Duodenal mucosa (tissue), 2 donors: ENCODE data around the gene NIPAL3.

ENCODE experiments used
- H3K27ac ChIP-seq: one replicate; pipeline ENCODE4 v1.7.0; 2013; ENCODE audit warnings: low read depth, low read length
- H3K27me3 ChIP-seq, 2 donors: one replicate each; pipeline ENCODE4 v1.7.0; 2013; ENCODE audit warnings: low read length in 2 of 2, control low read depth in 1 of 2; ENCODE audit not compliant: insufficient read depth in 2 of 2, control insufficient read depth in 1 of 2
- H3K36me3 ChIP-seq, 2 donors: one replicate each; pipeline ENCODE4 v1.7.0; 2013; ENCODE audit warnings: low read length in 2 of 2, control low read depth in 1 of 2; ENCODE audit not compliant: insufficient read depth in 2 of 2, control insufficient read depth in 1 of 2
- H3K4me1 ChIP-seq, 2 donors: one replicate each; pipeline ENCODE4 v1.7.0; 2013; ENCODE audit warnings: low read length in 2 of 2, control low read depth in 1 of 2; ENCODE audit not compliant: insufficient read depth in 2 of 2, control insufficient read depth in 1 of 2
- H3K4me3 ChIP-seq, 2 donors: one replicate each; pipeline ENCODE4 v1.7.0; 2013; ENCODE audit warnings: low read length in 2 of 2, low read depth in 1 of 2
- H3K9ac ChIP-seq, 2 donors: one replicate each; pipeline ENCODE4 v1.7.0; 2013; ENCODE audit warnings: low read length in 2 of 2, low read depth in 1 of 2
- H3K9me3 ChIP-seq, 2 donors: one replicate each; pipeline ENCODE4 v1.7.0; 2013; ENCODE audit warnings: low read length in 2 of 2, control low read depth in 1 of 2; ENCODE audit not compliant: control insufficient read depth in 1 of 2

Gene NIPAL3

DNA sequence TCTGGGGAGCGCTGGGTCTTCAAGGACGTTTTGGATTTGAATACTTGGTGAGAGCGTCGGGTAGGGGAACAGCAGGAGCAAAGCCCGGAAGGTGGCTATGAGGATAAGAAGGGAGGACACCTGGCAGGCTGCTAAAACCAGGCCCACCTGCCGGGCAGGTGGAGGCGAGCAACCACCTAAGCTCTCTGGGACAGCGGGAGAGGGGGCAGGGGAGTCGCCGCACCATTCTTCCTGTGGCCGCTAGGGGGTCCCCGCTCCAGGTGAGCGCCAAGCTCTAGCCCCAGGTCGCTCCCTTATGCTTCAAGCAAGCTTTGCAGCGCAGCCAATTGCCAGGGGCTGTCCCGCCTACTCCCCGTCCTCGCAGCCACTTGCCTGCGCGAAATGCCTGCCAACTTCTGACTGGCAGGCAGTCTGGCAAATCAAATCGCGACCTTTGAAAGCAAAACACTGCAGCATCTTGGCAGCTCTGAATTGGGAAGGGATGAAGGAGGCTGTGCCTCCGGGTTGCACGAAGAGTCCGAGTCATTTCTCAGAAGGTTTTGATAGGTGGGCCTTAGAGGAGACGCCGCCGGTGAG, at the start of gene NIPAL3:
Gene NIPAL3, plus strand, starts transcription at position 469 of the 576 bp plus-strand sequence. CDS start 3,746 bp downstream, outside the sequence.
- H3K27me3 ChIP-seq: no peaks in the 10 kb centered on the region
- peak within 1 kb of the TSS; percentile 90 to 95 for H3K4me3 ChIP-seq
- peak within 1 kb of the TSS; percentile 73 to 77 for H3K9ac ChIP-seq
- peak within 1 kb of the TSS; percentile 34 for H3K27ac ChIP-seq
- H3K4me1 ChIP-seq: peaks cover 43 to 61% of the 10 kb centered on the region in 2 donors
- H3K9me3 ChIP-seq: no peaks in the 10 kb centered on the region
- H3K36me3 ChIP-seq: peaks cover 0 to 8% of the 10 kb centered on the region in 2 donors

DNA sequence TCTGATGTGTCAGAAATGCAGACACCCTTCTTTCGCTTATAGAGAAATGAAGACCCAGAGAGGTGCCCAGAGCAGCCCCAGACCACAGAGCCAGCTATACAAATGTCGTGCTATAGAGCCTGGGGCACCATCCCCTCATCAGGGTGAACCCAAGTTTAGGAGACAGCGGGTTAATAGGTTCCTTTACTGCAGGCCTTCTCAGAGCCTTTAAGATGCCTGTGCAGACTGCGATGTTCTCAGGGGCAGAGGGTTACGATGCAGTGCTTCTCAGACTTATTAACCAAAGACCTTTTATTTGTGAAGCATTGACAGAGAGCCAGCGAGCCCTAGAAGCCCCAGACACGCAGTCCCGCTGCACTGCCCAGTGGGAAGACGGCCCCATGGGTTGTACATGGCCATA, 48.9 kb upstream of the NIPAL3 start:
- Histone ChIP-seq H3K36me3 (peaks cover 0 to 9% of the 10 kb centered on the region in 2 donors), H3K27me3 (no peaks in the 10 kb centered on the region), H3K9me3 (no peaks in the 10 kb centered on the region), H3K9ac (no peak overlapping the region), H3K4me1 (peaks cover 4 to 12% of the 10 kb centered on the region in 2 donors), H3K27ac (no peak overlapping the region), H3K4me3 (no peak overlapping the region)

DNA sequence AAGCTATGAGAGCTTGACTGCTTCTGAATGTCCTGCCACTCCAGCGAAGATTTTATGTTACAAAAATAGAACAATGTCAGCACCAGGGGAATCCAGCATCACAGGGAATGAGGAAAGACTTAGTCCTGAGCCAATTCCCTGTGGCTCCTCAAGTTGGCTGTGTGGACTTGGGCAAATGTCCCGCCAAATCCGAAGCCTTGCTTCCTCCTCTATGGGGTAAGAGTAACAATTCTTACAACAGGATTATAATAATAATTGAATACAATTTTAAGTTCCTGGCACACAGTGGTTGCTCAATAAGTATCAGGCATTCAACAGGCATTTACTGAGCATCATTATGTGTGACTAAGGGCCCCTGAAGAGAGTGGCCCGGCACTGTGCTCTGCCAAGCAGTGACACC, 46.4 kb upstream of the NIPAL3 start:
- Histone ChIP-seq H3K9me3 (no peaks in the 10 kb centered on the region), H3K36me3 (peaks cover 0 to 6% of the 10 kb centered on the region in 2 donors), H3K9ac (no peak overlapping the region), H3K27ac (no peak overlapping the region), H3K27me3 (no peaks in the 10 kb centered on the region), H3K4me3 (no peak overlapping the region), H3K4me1 (peaks cover 4 to 12% of the 10 kb centered on the region in 2 donors)

DNA sequence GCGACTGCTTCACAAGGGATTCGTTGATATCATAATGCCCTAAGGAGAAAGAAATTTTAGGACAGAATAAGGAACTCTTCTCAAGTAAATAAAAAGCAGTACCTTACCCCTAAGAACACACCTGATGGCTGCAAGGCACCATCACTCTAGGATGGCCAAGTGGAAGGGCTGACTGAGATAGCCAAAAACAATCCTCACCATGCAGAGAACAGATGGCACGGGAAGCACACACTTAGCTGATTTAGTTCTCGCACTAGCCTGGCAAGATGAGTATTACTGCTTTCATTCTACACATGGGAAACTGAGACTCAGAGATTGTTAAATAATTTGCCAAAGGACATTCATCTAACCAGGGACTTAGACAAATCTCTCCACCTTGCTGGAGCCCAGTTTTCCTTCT, 45.8 kb upstream of the NIPAL3 start:
- H3K4me1 ChIP-seq: peaks cover 3 to 9% of the 10 kb centered on the region in 2 donors
- H3K4me3 ChIP-seq: no peak overlapping the region
- H3K27me3 ChIP-seq: no peaks in the 10 kb centered on the region
- peaks cover 0 to 6% of the 10 kb centered on the region in 2 donors for H3K36me3 ChIP-seq
- H3K27ac ChIP-seq: no peak overlapping the region
- H3K9me3 ChIP-seq: no peaks in the 10 kb centered on the region
- no peak overlapping the region for H3K9ac ChIP-seq

DNA sequence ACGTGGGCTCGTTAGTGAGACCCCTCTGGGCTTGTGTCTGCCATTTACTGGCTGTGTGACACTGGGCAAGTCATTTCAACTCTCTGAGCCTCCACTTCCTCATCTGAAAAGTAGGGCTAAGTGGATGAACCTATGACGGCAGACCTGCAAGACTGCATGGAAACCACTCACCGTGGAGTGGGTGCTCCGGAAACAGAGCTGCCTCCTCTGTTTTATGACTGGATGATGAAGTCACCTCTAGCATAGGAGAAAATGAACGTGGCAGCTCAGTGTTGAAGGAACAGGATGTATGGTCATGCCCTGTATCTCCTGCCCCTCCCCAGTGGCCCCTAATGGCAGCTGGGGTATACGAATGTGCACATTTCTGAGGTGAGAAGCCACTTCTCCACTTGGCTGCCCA, 42.6 kb upstream of the NIPAL3 start:
- Histone ChIP-seq H3K9me3 (no peaks in the 10 kb centered on the region), H3K27ac (no peak overlapping the region), H3K36me3 (peaks cover 0 to 6% of the 10 kb centered on the region in 2 donors), H3K4me1 (no peaks in the 10 kb centered on the region), H3K9ac (no peak overlapping the region), H3K27me3 (no peaks in the 10 kb centered on the region), H3K4me3 (no peak overlapping the region)

DNA sequence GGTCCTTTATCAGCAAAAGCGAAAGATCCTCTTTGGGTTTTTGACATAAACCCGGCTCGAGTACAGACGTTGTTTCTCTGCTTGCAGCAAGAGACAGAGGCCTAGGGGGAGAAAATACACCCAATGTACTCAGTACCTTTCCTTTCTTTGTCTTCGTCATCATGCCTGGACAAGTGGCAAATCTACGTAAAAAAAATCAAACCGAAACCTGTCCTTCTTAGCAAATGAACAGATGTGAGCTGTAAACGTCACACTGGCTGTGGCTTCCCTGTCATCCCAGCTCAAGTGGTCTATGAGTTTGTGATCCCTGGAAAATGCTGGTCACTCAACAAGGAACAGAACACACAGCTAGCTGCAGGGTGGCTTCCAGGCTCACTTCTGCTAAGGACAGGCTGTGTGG, 41.9 kb upstream of the NIPAL3 start:
- no peaks in the 10 kb centered on the region for H3K9me3 ChIP-seq
- peaks cover 0 to 6% of the 10 kb centered on the region in 2 donors for H3K36me3 ChIP-seq
- H3K4me1 ChIP-seq: no peaks in the 10 kb centered on the region
- no peak overlapping the region for H3K27ac ChIP-seq
- H3K9ac ChIP-seq: no peak overlapping the region
- H3K4me3 ChIP-seq: no peak overlapping the region
- no peaks in the 10 kb centered on the region for H3K27me3 ChIP-seq

DNA sequence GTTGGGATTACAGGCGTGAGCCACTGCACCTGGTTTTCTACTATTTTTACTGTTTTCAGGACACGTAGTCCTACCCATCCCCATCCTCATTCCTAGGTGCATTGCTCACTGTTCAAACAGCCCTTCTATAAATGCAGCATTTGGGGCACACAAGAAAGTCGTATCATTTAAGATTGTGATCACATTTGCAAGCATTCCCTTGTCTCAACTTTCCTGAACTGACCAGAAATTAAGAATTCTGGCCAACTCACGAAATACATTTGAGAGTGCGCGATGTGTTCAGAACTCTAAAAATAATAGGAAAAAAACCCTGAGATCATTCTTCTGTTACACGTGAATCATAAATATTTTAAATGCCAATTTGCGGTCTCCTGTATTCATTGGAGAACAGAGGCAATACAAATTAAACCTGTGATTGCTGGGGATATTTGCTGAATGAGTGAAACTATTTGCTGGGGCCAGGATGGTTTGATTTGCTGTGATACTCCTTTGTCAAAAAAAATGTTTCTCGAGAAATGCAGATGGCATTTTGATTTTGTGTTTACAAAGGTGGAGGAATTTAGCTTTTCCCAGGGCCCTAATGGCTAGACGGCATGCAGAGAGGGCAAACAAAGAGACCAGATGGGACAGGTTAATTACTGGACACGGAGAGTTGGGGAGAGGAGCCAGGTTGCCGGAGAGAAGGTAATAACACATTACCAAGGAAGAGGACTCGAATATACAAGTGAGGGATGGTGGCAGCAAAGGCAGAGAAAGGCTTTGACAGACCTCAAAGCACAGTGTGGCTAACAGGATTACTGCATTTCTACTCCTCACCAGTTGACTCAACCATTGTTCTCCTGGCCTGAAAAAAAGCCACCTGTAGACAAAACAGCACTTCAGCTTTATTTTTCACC, 40.5 kb upstream of the NIPAL3 start:
- Histone ChIP-seq H3K27me3 (no peaks in the 10 kb centered on the region), H3K36me3 (peaks cover 0 to 5% of the 10 kb centered on the region in 2 donors), H3K4me1 (no peaks in the 10 kb centered on the region), H3K4me3 (no peak overlapping the region), H3K9ac (no peak overlapping the region), H3K9me3 (no peaks in the 10 kb centered on the region), H3K27ac (no peak overlapping the region)

DNA sequence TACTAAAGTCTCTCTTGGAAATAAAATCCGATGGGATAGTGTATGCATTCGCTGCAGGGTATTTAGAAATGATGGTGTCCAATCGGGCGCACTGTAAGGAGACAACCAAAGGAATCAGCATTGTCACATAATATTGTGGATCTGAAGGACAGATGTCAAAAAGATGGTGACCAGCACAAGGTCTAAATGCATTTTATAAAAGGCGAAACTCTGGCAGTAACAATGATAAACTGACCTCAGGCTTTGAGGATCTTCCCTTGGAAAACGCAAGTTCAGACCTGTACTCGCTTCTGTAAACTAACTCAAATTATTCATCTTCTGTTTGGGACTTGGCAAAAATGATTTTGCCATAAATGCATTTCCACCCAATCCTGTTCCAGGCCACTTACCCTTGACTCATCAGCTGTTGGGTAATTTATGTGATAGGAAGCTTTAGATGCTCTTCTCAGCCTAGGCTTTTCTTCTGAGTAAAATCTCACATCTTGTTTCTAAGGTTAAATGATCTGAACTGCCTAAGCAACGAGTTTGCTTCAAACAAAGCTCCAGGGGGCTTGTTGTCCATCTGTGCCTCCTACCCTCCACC, 35.8 kb upstream of the NIPAL3 start:
- H3K9me3 ChIP-seq: no peaks in the 10 kb centered on the region
- H3K4me3 ChIP-seq: no peak overlapping the region
- no peak overlapping the region for H3K9ac ChIP-seq
- no peaks in the 10 kb centered on the region for H3K27me3 ChIP-seq
- no peak overlapping the region for H3K27ac ChIP-seq
- H3K4me1 ChIP-seq: peaks cover 10% of the 10 kb centered on the region in 2 donors
- H3K36me3 ChIP-seq: peaks cover 0 to 10% of the 10 kb centered on the region in 2 donors

DNA sequence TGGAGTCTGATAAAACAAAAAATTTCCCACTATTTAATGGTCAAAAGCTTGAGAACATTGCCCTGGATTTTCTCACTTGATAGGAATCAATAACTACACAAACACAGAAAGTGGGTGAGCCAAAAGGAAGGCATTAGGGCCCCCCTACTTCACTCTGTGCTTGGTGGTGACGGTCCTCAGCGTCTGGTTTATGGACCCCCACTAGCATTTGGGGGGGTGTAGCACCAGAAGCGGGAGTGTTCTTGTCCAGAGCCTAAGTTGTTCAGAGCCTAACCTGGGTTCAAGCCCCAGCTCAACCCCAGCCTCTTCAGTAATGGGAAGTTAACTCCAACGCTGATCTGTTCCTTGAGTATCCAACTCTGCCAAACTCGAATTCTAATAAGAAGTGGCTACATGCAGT, 35.1 kb upstream of the NIPAL3 start:
- Histone ChIP-seq H3K4me3 (no peak overlapping the region), H3K4me1 (peaks cover 15 to 16% of the 10 kb centered on the region in 2 donors), H3K9ac (no peak overlapping the region), H3K36me3 (peaks cover 0 to 10% of the 10 kb centered on the region in 2 donors), H3K27me3 (no peaks in the 10 kb centered on the region), H3K9me3 (no peaks in the 10 kb centered on the region), H3K27ac (no peak overlapping the region)

DNA sequence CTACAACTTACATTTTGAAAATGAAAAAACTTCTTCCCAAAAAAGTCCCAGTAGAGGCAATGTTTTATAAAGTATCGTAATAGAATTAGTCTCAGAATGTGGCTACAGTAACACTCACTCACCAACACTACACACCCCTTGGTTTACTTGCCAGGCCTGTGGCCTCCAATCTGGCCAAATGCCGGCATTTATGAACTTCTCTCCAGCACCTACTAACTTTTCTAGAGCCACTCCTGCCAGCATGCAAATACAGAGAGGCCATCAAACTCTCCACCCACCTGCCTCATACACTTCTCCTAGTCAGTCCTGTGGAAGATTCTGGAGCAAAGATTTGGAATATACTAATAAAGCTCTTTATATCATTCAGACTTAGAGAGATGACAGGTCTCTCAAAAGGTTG, 34.3 kb upstream of the NIPAL3 start:
- Histone ChIP-seq H3K27ac (no peak overlapping the region), H3K9ac (no peak overlapping the region), H3K4me1 (peaks cover 15 to 18% of the 10 kb centered on the region in 2 donors), H3K27me3 (no peaks in the 10 kb centered on the region), H3K9me3 (no peaks in the 10 kb centered on the region), H3K36me3 (peaks cover 0 to 10% of the 10 kb centered on the region in 2 donors), H3K4me3 (no peak overlapping the region)
